Activated CD8-positive, alpha-beta memory T cell treated with anti-CD3 and anti-CD28 coated beads for 24 hours (primary cell): ENCODE measurements around the gene ATP23.

Experiments used
- DNase-seq: peaks from one replicate; pipeline ENCODE4 v3.0.0-alpha.2; 2020

ATP23 gene

GRCh38 chr12:57984629-57985151, 43.3 kb downstream of the ATP23 start:
- DNase-seq = no peak

- no peak for DNase-seq
Observed at GRCh38 chr12:57985685-57986084, 44.3 kb downstream of the ATP23 start.

GRCh38 chr12:57989838-57990237, 48.5 kb downstream of the ATP23 start:
- DNase-seq = no peak

GRCh38 chr12:57990241-57990883, 49.0 kb downstream of the ATP23 start:
- DNase-seq = no peak

GRCh38 chr12:57992001-57992400, 50.6 kb downstream of the ATP23 start:
- no peak for DNase-seq

GRCh38 chr12:57993030-57993429, 51.7 kb downstream of the ATP23 start:
- DNase-seq = no peak

- DNase-seq = no peak
Observed at GRCh38 chr12:57993834-57994233, 52.5 kb downstream of the ATP23 start.

- DNase-seq = no peak
Observed at GRCh38 chr12:57996520-57996919, 55.2 kb downstream of the ATP23 start.

- no peak for DNase-seq
Observed at GRCh38 chr12:57998251-57998650, 56.9 kb downstream of the ATP23 start.

GRCh38 chr12:58000499-58000898, 59.1 kb downstream of the ATP23 start:
- no peak for DNase-seq

GRCh38 chr12:58007875-58008274, 66.5 kb downstream of the ATP23 start:
- no peak for DNase-seq

GRCh38 chr12:58008634-58009033, 67.3 kb downstream of the ATP23 start:
- DNase-seq = no peak
